GM12874 (cell line): ENCODE measurements around the gene LIM2.

ENCODE experiments used
- CTCF ChIP-seq: IDR thresholded peaks from 2 replicates; pipeline ENCODE4 v1.5.1; 2011; ENCODE audit warnings: low read depth, mild to moderate bottlenecking, control low read depth, low read length, moderate library complexity; ENCODE audit not compliant: insufficient read depth

Gene LIM2

GRCh38 chr19:51339687-51340656 is 47.8 kb downstream of the LIM2 start:
- TF ChIP-seq CTCF = peak; percentile 39; the same call in 1 of the 2 replicates

GRCh38 chr19:51339313-51339686 is 48.5 kb downstream of the LIM2 start:
- TF ChIP-seq CTCF = no peak

GRCh38 chr19:51338563-51339312 is 49.0 kb downstream of the LIM2 start:
- peak; percentile 88 for TF ChIP-seq CTCF

GRCh38 chr19:51337861-51338562 is 49.8 kb downstream of the LIM2 start:
- TF ChIP-seq CTCF = no peak

- no peak for TF ChIP-seq CTCF
These were observed 50.5 kb downstream of the LIM2 start for GRCh38 chr19:51337141-51337860.

GRCh38 chr19:51333836-51334460 is 53.8 kb downstream of the LIM2 start:
- no peak for TF ChIP-seq CTCF
